ENCODE measurements around the gene CELF1. TPM values are rescaled to one million over a fixed set of nuclear protein-coding genes. Genes with fewer than 3 reads are reported as not detected.

Gene CELF1
- total and polyA plus RNA-seq, 5 donors from 2014 or later = 30.8 to 124 (median 52.4) TPM

GRCh38 chr11:47448566-47449427, 104.1 kb downstream of the CELF1 start, which contains the start of gene RAPSN:
Gene RAPSN, minus strand, starts transcription at chr11:47449136. Its CDS starts 172 bp downstream, at chr11:47448964.
- peak within 1 kb of the TSS in 1 of 3 donors; percentile 88 for H3K27ac Mint-ChIP-seq
- Histone ChIP-seq H3K4me1 (ENCODE audit: control insufficient read depth, insufficient read depth, low read length, poor library complexity, severe bottlenecking) (no peaks in the 10 kb centered on the region), H3K27me3 (ENCODE audit: control insufficient read depth, insufficient read depth, low read length) (no peaks in the 10 kb centered on the region), H3K27ac (ENCODE audit: insufficient read depth, low read length, poor library complexity, severe bottlenecking) (no peak within 1 kb of the TSS), H3K36me3 (ENCODE audit: control insufficient read depth, insufficient read depth, low read length) (no peaks in the 10 kb centered on the region), H3K9me3 (ENCODE audit: control insufficient read depth in 2 of 2, low read length in 2 of 2) (no peaks in the 10 kb centered on the region), H3K4me3 (ENCODE audit: low read depth, low read length) (no peak within 1 kb of the TSS)
- no peak for DNase-seq
- no peak for ATAC-seq (ENCODE audit: low read depth in 2 of 2)
- H3K36me3 Mint-ChIP-seq = no peaks in the 10 kb centered on the region
- H3K9me3 Mint-ChIP-seq = peaks cover 0 to 2% (median 0%) of the 10 kb centered on the region in 7 donors
- no peaks in the 10 kb centered on the region for H3K27me3 Mint-ChIP-seq
- no peaks in the 10 kb centered on the region for H3K4me1 Mint-ChIP-seq
- no peak within 1 kb of the TSS for H3K4me3 Mint-ChIP-seq

- Histone ChIP-seq H3K9me3 (ENCODE audit: control insufficient read depth in 2 of 2, low read length in 2 of 2) (no peaks in the 10 kb centered on the region), H3K4me1 (ENCODE audit: control insufficient read depth, insufficient read depth, low read length, poor library complexity, severe bottlenecking) (no peaks in the 10 kb centered on the region), H3K36me3 (ENCODE audit: control insufficient read depth, insufficient read depth, low read length) (no peaks in the 10 kb centered on the region), H3K4me3 (ENCODE audit: low read depth, low read length) (no peak overlapping the region), H3K27me3 (ENCODE audit: control insufficient read depth, insufficient read depth, low read length) (no peaks in the 10 kb centered on the region), H3K27ac (ENCODE audit: insufficient read depth, low read length, poor library complexity, severe bottlenecking) (no peak overlapping the region)
- H3K4me3 Mint-ChIP-seq = no peak overlapping the region
- H3K27ac Mint-ChIP-seq = no peak overlapping the region
- no peak for DNase-seq
- no peaks in the 10 kb centered on the region for H3K27me3 Mint-ChIP-seq
- no peak for ATAC-seq (ENCODE audit: low read depth in 2 of 2)
- H3K36me3 Mint-ChIP-seq = no peaks in the 10 kb centered on the region
- no peaks in the 10 kb centered on the region for H3K4me1 Mint-ChIP-seq
- peaks cover 0 to 2% (median 0%) of the 10 kb centered on the region in 7 donors for H3K9me3 Mint-ChIP-seq
Measured at GRCh38 chr11:47447906-47448305, 105.0 kb downstream of the CELF1 start.

- Histone ChIP-seq H3K27ac (ENCODE audit: insufficient read depth, low read length, poor library complexity, severe bottlenecking) (no peak overlapping the region), H3K4me1 (ENCODE audit: control insufficient read depth, insufficient read depth, low read length, poor library complexity, severe bottlenecking) (no peaks in the 10 kb centered on the region), H3K4me3 (ENCODE audit: low read depth, low read length) (no peak overlapping the region), H3K27me3 (ENCODE audit: control insufficient read depth, insufficient read depth, low read length) (no peaks in the 10 kb centered on the region), H3K9me3 (ENCODE audit: control insufficient read depth in 2 of 2, low read length in 2 of 2) (no peaks in the 10 kb centered on the region), H3K36me3 (ENCODE audit: control insufficient read depth, insufficient read depth, low read length) (no peaks in the 10 kb centered on the region)
- DNase-seq (no peak), ATAC-seq (ENCODE audit: low read depth in 2 of 2) (no peak)
- Mint-ChIP-seq H3K36me3 (no peaks in the 10 kb centered on the region), H3K27me3 (no peaks in the 10 kb centered on the region), H3K9me3 (no peaks in the 10 kb centered on the region), H3K4me3 (no peak overlapping the region), H3K4me1 (no peaks in the 10 kb centered on the region), H3K27ac (peak overlapping the region in 1 of 3 donors; percentile 80)
Measured at GRCh38 chr11:47446833-47447232, 106.1 kb downstream of the CELF1 start.

GRCh38 chr11:47445840-47446239, 107.1 kb downstream of the CELF1 start:
- no peaks in the 10 kb centered on the region for H3K4me1 Mint-ChIP-seq
- H3K4me3 ChIP-seq (ENCODE audit: low read depth, low read length) = no peak overlapping the region
- H3K36me3 ChIP-seq (ENCODE audit: control insufficient read depth, insufficient read depth, low read length) = no peaks in the 10 kb centered on the region
- no peaks in the 10 kb centered on the region for H3K27me3 Mint-ChIP-seq
- ATAC-seq (ENCODE audit: low read depth in 2 of 2) = no peak
- H3K27ac Mint-ChIP-seq = peak overlapping the region in 1 of 3 donors; percentile 27
- no peaks in the 10 kb centered on the region for H3K4me1 ChIP-seq (ENCODE audit: control insufficient read depth, insufficient read depth, low read length, poor library complexity, severe bottlenecking)
- H3K9me3 ChIP-seq (ENCODE audit: control insufficient read depth in 2 of 2, low read length in 2 of 2) = no peaks in the 10 kb centered on the region
- no peaks in the 10 kb centered on the region for H3K36me3 Mint-ChIP-seq
- H3K27me3 ChIP-seq (ENCODE audit: control insufficient read depth, insufficient read depth, low read length) = no peaks in the 10 kb centered on the region
- H3K9me3 Mint-ChIP-seq = no peaks in the 10 kb centered on the region
- DNase-seq = no peak
- no peak overlapping the region for H3K27ac ChIP-seq (ENCODE audit: insufficient read depth, low read length, poor library complexity, severe bottlenecking)
- H3K4me3 Mint-ChIP-seq = no peak overlapping the region

- Mint-ChIP-seq H3K36me3 (no peaks in the 10 kb centered on the region), H3K4me3 (no peak overlapping the region), H3K27ac (peak overlapping the region in 1 of 3 donors; percentile 5), H3K27me3 (no peaks in the 10 kb centered on the region), H3K9me3 (no peaks in the 10 kb centered on the region), H3K4me1 (no peaks in the 10 kb centered on the region)
- no peak overlapping the region for H3K27ac ChIP-seq (ENCODE audit: insufficient read depth, low read length, poor library complexity, severe bottlenecking)
- no peaks in the 10 kb centered on the region for H3K27me3 ChIP-seq (ENCODE audit: control insufficient read depth, insufficient read depth, low read length)
- DNase-seq (no peak), ATAC-seq (ENCODE audit: low read depth in 2 of 2) (no peak)
- H3K36me3 ChIP-seq (ENCODE audit: control insufficient read depth, insufficient read depth, low read length) = no peaks in the 10 kb centered on the region
- no peak overlapping the region for H3K4me3 ChIP-seq (ENCODE audit: low read depth, low read length)
- no peaks in the 10 kb centered on the region for H3K4me1 ChIP-seq (ENCODE audit: control insufficient read depth, insufficient read depth, low read length, poor library complexity, severe bottlenecking)
- no peaks in the 10 kb centered on the region for H3K9me3 ChIP-seq (ENCODE audit: control insufficient read depth in 2 of 2, low read length in 2 of 2)
Measured at GRCh38 chr11:47443817-47444216, 109.1 kb downstream of the CELF1 start.

- no peak overlapping the region for H3K4me3 ChIP-seq (ENCODE audit: low read depth, low read length)
- H3K27ac ChIP-seq (ENCODE audit: insufficient read depth, low read length, poor library complexity, severe bottlenecking) = no peak overlapping the region
- DNase-seq (peak in 1 of 3 donors; percentile 25), ATAC-seq (ENCODE audit: low read depth in 2 of 2) (no peak)
- no peaks in the 10 kb centered on the region for H3K4me1 ChIP-seq (ENCODE audit: control insufficient read depth, insufficient read depth, low read length, poor library complexity, severe bottlenecking)
- no peaks in the 10 kb centered on the region for H3K27me3 ChIP-seq (ENCODE audit: control insufficient read depth, insufficient read depth, low read length)
- Mint-ChIP-seq H3K36me3 (no peaks in the 10 kb centered on the region), H3K27ac (peak overlapping the region in 1 of 3 donors; percentile 5), H3K9me3 (no peaks in the 10 kb centered on the region), H3K4me3 (peak overlapping the region in 1 of 4 donors; percentile 32), H3K4me1 (no peaks in the 10 kb centered on the region), H3K27me3 (no peaks in the 10 kb centered on the region)
- no peaks in the 10 kb centered on the region for H3K9me3 ChIP-seq (ENCODE audit: control insufficient read depth in 2 of 2, low read length in 2 of 2)
- no peaks in the 10 kb centered on the region for H3K36me3 ChIP-seq (ENCODE audit: control insufficient read depth, insufficient read depth, low read length)
Measured at GRCh38 chr11:47443028-47443700, 109.8 kb downstream of the CELF1 start.

- Mint-ChIP-seq H3K4me1 (no peaks in the 10 kb centered on the region), H3K36me3 (no peaks in the 10 kb centered on the region), H3K9me3 (no peaks in the 10 kb centered on the region), H3K27me3 (no peaks in the 10 kb centered on the region), H3K27ac (no peak overlapping the region), H3K4me3 (no peak overlapping the region)
- Histone ChIP-seq H3K4me1 (ENCODE audit: control insufficient read depth, insufficient read depth, low read length, poor library complexity, severe bottlenecking) (no peaks in the 10 kb centered on the region), H3K9me3 (ENCODE audit: control insufficient read depth in 2 of 2, low read length in 2 of 2) (no peaks in the 10 kb centered on the region), H3K4me3 (ENCODE audit: low read depth, low read length) (no peak overlapping the region), H3K27ac (ENCODE audit: insufficient read depth, low read length, poor library complexity, severe bottlenecking) (no peak overlapping the region), H3K27me3 (ENCODE audit: control insufficient read depth, insufficient read depth, low read length) (no peaks in the 10 kb centered on the region), H3K36me3 (ENCODE audit: control insufficient read depth, insufficient read depth, low read length) (no peaks in the 10 kb centered on the region)
- ATAC-seq (ENCODE audit: low read depth in 2 of 2) (no peak), DNase-seq (no peak)
Measured at GRCh38 chr11:47442514-47442913, 110.4 kb downstream of the CELF1 start.

All from CD4-positive, CD25-positive, alpha-beta regulatory T cell (primary cell).